HEK293T (cell line): ENCODE data around the gene STEAP3.

Experiments used
- ARNT ChIP-seq: fragments of 450-650 bp; IDR thresholded peaks from 2 replicates; pipeline ENCODE4 v1.6.1; 2017; ENCODE audit warnings: mild to moderate bottlenecking
- LEF1 ChIP-seq: fragments of 450-650 bp; IDR thresholded peaks from 2 replicates; pipeline ENCODE4 v1.6.1; 2017; ENCODE audit warnings: mild to moderate bottlenecking, borderline replicate concordance
- SP1 ChIP-seq: fragments of 450-650 bp; IDR thresholded peaks from 2 replicates; pipeline ENCODE4 v1.6.1; 2017

GRCh38 chr2:119227346-119227745, 3.7 kb downstream of the STEAP3 start:
- TF ChIP-seq SP1 (no peak), ARNT (no peak), LEF1 (no peak)
